ENCODE data around the gene GRID1. TPM values are rescaled to one million over a fixed set of nuclear protein-coding genes. Genes with fewer than 3 reads are reported as not detected.

GRID1 gene
- total RNA-seq, 4 donors from 2014 or later: 0.03 to 2.7 (median 0.49) TPM

DNA sequence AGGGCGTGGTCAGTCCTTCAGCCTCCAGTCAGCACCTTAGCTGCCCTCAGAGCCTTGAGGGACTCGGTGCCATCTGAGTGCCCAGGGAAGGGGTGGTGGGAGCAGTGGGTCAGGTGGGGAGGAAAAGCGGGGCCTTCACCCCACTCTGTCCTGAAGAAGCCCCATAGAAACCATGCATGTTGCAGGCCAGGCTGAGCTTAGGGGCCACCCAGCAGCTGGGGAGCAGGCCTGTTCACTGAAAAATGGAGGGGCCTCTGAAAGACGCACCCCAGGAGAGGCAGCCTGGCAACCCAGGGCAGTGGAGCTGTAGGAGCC lies 144.3 kb downstream of the GRID1 start:
- intact Hi-C loops (cut with DNase I): no loop called here
- no peak overlapping the region for H3K27ac ChIP-seq
- no peak overlapping the region for H3K4me3 ChIP-seq
- TF ChIP-seq, protein P1, sequence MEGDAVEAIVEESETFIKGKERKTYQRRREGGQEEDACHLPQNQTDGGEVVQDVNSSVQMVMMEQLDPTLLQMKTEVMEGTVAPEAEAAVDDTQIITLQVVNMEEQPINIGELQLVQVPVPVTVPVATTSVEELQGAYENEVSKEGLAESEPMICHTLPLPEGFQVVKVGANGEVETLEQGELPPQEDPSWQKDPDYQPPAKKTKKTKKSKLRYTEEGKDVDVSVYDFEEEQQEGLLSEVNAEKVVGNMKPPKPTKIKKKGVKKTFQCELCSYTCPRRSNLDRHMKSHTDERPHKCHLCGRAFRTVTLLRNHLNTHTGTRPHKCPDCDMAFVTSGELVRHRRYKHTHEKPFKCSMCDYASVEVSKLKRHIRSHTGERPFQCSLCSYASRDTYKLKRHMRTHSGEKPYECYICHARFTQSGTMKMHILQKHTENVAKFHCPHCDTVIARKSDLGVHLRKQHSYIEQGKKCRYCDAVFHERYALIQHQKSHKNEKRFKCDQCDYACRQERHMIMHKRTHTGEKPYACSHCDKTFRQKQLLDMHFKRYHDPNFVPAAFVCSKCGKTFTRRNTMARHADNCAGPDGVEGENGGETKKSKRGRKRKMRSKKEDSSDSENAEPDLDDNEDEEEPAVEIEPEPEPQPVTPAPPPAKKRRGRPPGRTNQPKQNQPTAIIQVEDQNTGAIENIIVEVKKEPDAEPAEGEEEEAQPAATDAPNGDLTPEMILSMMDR (IDR thresholded peaks at IDR 0.05): no peak
- TF ChIP-seq POLR2A (IDR thresholded peaks at IDR 0.05): no peak
- no peaks in the 10 kb centered on the region for H3K27me3 ChIP-seq
- no CpG with 5 or more reads among the region's 4 CpGs for WGBS, 2 donors
- DNase-seq: no peak
- H3K36me3 ChIP-seq: no peaks in the 10 kb centered on the region
- no peaks in the 10 kb centered on the region for H3K9me3 ChIP-seq
- H3K4me1 ChIP-seq: no peaks in the 10 kb centered on the region

- WGBS, 2 donors: 63 to 80% methylated on average over 2 to 5 of the region's 7 CpGs
- intact Hi-C loops (cut with DNase I): no loop called here
- no peaks in the 10 kb centered on the region for H3K9me3 ChIP-seq
- H3K27me3 ChIP-seq: no peaks in the 10 kb centered on the region
- no peak overlapping the region for H3K4me3 ChIP-seq
- TF ChIP-seq, protein P1 (IDR thresholded peaks at IDR 0.05): no peak
- TF ChIP-seq POLR2A (IDR thresholded peaks at IDR 0.05): no peak
- H3K4me1 ChIP-seq: no peaks in the 10 kb centered on the region
- no peaks in the 10 kb centered on the region for H3K36me3 ChIP-seq
- no peak overlapping the region for H3K27ac ChIP-seq
- DNase-seq: no peak
Measured at GRCh38 chr10:86221442-86222335, 144.9 kb downstream of the GRID1 start.

GRCh38 chr10:86220626-86221025 lies 146.0 kb downstream of the GRID1 start:
- H3K36me3 ChIP-seq: no peaks in the 10 kb centered on the region
- H3K27ac ChIP-seq: no peak overlapping the region
- no peaks in the 10 kb centered on the region for H3K9me3 ChIP-seq
- DNase-seq: no peak
- no peaks in the 10 kb centered on the region for H3K27me3 ChIP-seq
- H3K4me3 ChIP-seq: no peak overlapping the region
- H3K4me1 ChIP-seq: no peaks in the 10 kb centered on the region
- 72 to 92% methylated on average over 2 of the region's 6 CpGs for WGBS, 2 donors
- intact Hi-C loops (cut with DNase I): no loop called here
- TF ChIP-seq, protein P1 (IDR thresholded peaks at IDR 0.05): no peak
- TF ChIP-seq POLR2A (IDR thresholded peaks at IDR 0.05): no peak

- no peaks in the 10 kb centered on the region for H3K4me1 ChIP-seq
- 68 to 71% methylated on average over 4 to 8 of the region's 8 CpGs for WGBS, 2 donors
- no peaks in the 10 kb centered on the region for H3K36me3 ChIP-seq
- no peaks in the 10 kb centered on the region for H3K9me3 ChIP-seq
- H3K27me3 ChIP-seq: no peaks in the 10 kb centered on the region
- DNase-seq: no peak
- TF ChIP-seq, protein P1 (IDR thresholded peaks at IDR 0.05): no peak
- no peak for TF ChIP-seq POLR2A (IDR thresholded peaks at IDR 0.05)
- no peak overlapping the region for H3K4me3 ChIP-seq
- no peak overlapping the region for H3K27ac ChIP-seq
- intact Hi-C loops (cut with DNase I): no loop called here
Measured at GRCh38 chr10:86219271-86219670, 147.3 kb downstream of the GRID1 start.

DNA sequence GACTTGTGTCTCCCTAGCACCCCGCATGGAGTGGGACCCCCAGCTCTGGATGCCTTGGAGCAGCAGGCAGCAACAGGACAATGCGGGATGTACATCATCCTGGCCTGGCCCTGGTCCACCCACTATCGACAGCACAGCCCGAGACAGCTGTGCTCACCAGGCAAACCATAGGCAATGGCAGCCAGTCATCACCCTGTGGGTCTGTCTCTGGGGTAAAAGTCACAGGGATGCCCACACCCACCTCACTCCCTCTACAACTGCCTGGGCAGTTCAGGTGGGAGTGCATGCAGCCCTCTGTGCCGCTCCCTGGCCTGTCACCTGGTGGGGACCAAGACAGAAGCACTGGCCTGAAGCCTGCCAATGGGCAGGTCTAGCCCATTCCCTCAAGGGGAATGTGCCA lies 147.8 kb downstream of the GRID1 start:
- Histone ChIP-seq H3K9me3 (no peaks in the 10 kb centered on the region), H3K4me1 (no peaks in the 10 kb centered on the region), H3K4me3 (no peak overlapping the region), H3K36me3 (no peaks in the 10 kb centered on the region), H3K27me3 (no peaks in the 10 kb centered on the region), H3K27ac (no peak overlapping the region)
- intact Hi-C loops (cut with DNase I): no loop called here
- no peak for DNase-seq
- TF ChIP-seq, protein P1 (IDR thresholded peaks at IDR 0.05): no peak
- TF ChIP-seq POLR2A (IDR thresholded peaks at IDR 0.05): no peak
- 100% methylated on average over 1 of the region's 5 CpGs for WGBS, 2 donors

Measured in esophagus squamous epithelium (tissue), 5 donors.